Panc1 (cell line): ENCODE measurements around the gene TLE6. TPM values are rescaled to one million over a fixed set of nuclear protein-coding genes. Genes with fewer than 3 reads are reported as not detected.
A peak's percentile ranks its signal among the peaks of the same experiment; 100 is the strongest.

Experiments
- ATAC-seq: fragments of 200-7000 bp; cut with Tn5 transposase; 2 replicates; pipeline ENCODE4 v1.9.1; 2020; ENCODE audit warnings: mild to moderate bottlenecking, moderate library complexity
- BruUV-seq: library from RNA; stranded (reverse); fragments of 400-500 nt; replicated peaks from 2 replicates; lab custom pipeline; 2021; lab: Mats Ljungman, UMichigan
- CTCF ChIA-PET: fragments of 300-600 bp; sonication (Branson Sonifier 250); formaldehyde crosslinking; loops from one replicate; lab custom pipeline; 2022; ENCODE audit warnings: antibody characterized with exemption; lab: Charles Lee
- POLR2A ChIA-PET: fragments of 300-600 bp; sonication (Branson Sonifier 250); formaldehyde crosslinking; loops from one replicate; lab custom pipeline; 2022; ENCODE audit warnings: antibody characterized with exemption; lab: Charles Lee
- DNase-seq: peaks from one replicate; pipeline ENCODE4 v3.0.0-alpha.2; 2010; ENCODE audit warnings: low read depth, low spot score
- H3K27ac ChIP-seq: 2 replicates; pipeline ENCODE4 v1.5.1; 2011; ENCODE audit warnings: mild to moderate bottlenecking, low read length, inconsistent platforms
- H3K27me3 ChIP-seq: fragments of 200-500 bp; sonication (Bioruptor generic); 2 replicates; pipeline ENCODE4 v1.6.0; 2014; ENCODE audit warnings: low read length, inconsistent platforms; ENCODE audit not compliant: control insufficient read depth, insufficient read depth
- H3K36me3 ChIP-seq: fragments of 200-500 bp; sonication (Bioruptor generic); 2 replicates; pipeline ENCODE4 v1.5.1; 2014; ENCODE audit warnings: inconsistent platforms, mild to moderate bottlenecking, low read length, moderate library complexity; ENCODE audit not compliant: control insufficient read depth, insufficient read depth
- H3K4me1 ChIP-seq: 2 replicates; pipeline ENCODE4 v1.5.1; 2011; ENCODE audit warnings: inconsistent platforms, mild to moderate bottlenecking, low read length, moderate library complexity; ENCODE audit not compliant: control insufficient read depth, insufficient read depth
- H3K4me3 ChIP-seq, 2 experiments: 2 replicates each; pipeline ENCODE4 v1.5.1; 2011 to 2012; ENCODE audit warnings: low read depth in 2 of 2, low read length in 2 of 2, mild to moderate bottlenecking in 2 of 2, inconsistent platforms in 1 of 2, moderate library complexity in 1 of 2
- H3K9me3 ChIP-seq: fragments of 200-500 bp; sonication (Bioruptor generic); 2 replicates; pipeline ENCODE4 v1.5.1; 2014; ENCODE audit warnings: low read depth, mild to moderate bottlenecking, inconsistent platforms, low read length, moderate library complexity; ENCODE audit not compliant: control insufficient read depth, insufficient read depth
- POLR2AphosphoS5 ChIP-seq: IDR thresholded peaks from 2 replicates; pipeline ENCODE4 v1.6.1; 2012; ENCODE audit warnings: mild to moderate bottlenecking, low read depth, low read length, moderate library complexity
- SIN3A ChIP-seq: IDR thresholded peaks from 2 replicates; pipeline ENCODE4 v1.6.1; 2012; ENCODE audit warnings: low read depth, mild to moderate bottlenecking, low read length, moderate library complexity, borderline replicate concordance; ENCODE audit not compliant: insufficient read depth
- TCF7L2 ChIP-seq: IDR thresholded peaks from 2 replicates; pipeline ENCODE4 v1.6.1; 2011; ENCODE audit warnings: mild to moderate bottlenecking, low read depth, low read length, inconsistent platforms
- in situ Hi-C: cut with HindIII; loops from 2 replicates; pipeline ENCODE4 v1.10.0; 2016; ENCODE audit warnings: low sequenced_read_pairs, low pct_unique_long_range_greater_than_20kb
- intact Hi-C: fragments of 100-400 bp; cut with micrococcal nuclease; formaldehyde crosslinking; loops from one replicate; pipeline ENCODE4 v1.10.0; 2022; ENCODE audit not compliant: unreplicated experiment
- total RNA-seq: library from RNA; stranded (reverse); gene quantifications from one replicate; pipeline ENCODE4 v1.2.1, GENCODE V29; 2021; ENCODE audit not compliant: unreplicated experiment
- TF ChIP-seq, protein P1 (sequence below): fragments of 450-650 bp; IDR thresholded peaks from 2 replicates; pipeline ENCODE4 v1.5.1; 2017; ENCODE audit warnings: mild to moderate bottlenecking
- TF ChIP-seq, protein P2 (sequence below), 2 experiments: IDR thresholded peaks; 2 replicates each; pipeline ENCODE4 v1.6.1; 2011 to 2012; ENCODE audit warnings: low read depth in 2 of 2, control low read depth in 1 of 2, low read length in 1 of 2, mild to moderate bottlenecking in 1 of 2, moderate library complexity in 1 of 2; ENCODE audit not compliant: insufficient read depth in 1 of 2

The TLE6 gene
- total RNA-seq, 1 experiment from 2014 or later: 4.0 TPM

DNA sequence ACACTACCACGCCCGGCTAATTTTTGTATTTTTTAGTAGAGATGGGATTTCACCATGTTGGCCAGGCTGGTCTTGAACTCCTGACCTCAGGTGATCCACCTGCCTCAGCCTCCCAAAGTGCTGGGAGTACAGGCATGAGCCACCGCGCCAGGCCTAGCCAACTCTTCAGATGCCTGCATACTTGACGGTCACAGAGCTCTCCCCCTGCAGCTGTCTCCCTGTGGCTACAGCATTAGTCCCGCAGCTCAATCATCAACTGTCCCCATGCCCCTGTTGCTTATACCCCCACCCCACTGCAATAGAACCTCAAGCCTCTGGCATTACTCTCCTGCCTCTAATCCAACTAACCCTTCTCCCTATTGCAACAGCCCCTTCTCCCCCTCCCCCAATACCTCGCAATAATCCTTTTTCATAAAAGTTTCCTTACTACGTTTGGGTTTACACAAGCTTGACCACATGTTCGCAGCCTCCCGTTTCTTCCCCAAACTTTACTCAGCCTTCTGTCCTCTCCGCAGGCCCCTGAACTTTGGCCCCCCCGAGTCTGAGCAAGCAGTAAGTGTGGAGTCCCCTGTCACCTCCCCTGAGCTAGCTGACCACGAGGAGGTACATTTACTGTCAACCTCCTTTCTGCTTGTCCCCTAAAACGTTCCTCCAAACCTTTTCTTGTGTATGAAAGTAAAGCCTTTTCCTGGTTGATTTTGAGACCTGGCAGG is 34.3 kb upstream of the TLE6 start:
- ChIA-PET CTCF (interaction anchor here (0.6 kb wide), 2 partner anchors 57 to 93 kb away, joined by 3 to 5 read pairs; no protein-coding TSS in a partner anchor), POLR2A (no interaction called here)
- no peak for ATAC-seq
- no TSS peak for BruUV-seq
- no peaks in the 10 kb centered on the region; the same call in 1 of the 2 replicates for H3K4me1 ChIP-seq
- peaks cover 3% of the 10 kb centered on the region; the same call in 1 of the 2 replicates for H3K36me3 ChIP-seq
- in situ Hi-C loops (no loop called here), intact Hi-C loops (no loop called here)
- no peaks in the 10 kb centered on the region for H3K27me3 ChIP-seq
- H3K9me3 ChIP-seq: 0 out of 2 replicates have a peak, but pooled peaks cover 3% of the 10 kb centered on the region
- no peak for DNase-seq
- H3K27ac ChIP-seq: peak overlapping the region; percentile 57; the same call in 1 of the 2 replicates
- H3K4me3 ChIP-seq: peak overlapping the region; percentile 35 to 88
- TF ChIP-seq SIN3A (no peak), POLR2AphosphoS5 (no peak), TCF7L2 (no peak)
- TF ChIP-seq, protein P1, sequence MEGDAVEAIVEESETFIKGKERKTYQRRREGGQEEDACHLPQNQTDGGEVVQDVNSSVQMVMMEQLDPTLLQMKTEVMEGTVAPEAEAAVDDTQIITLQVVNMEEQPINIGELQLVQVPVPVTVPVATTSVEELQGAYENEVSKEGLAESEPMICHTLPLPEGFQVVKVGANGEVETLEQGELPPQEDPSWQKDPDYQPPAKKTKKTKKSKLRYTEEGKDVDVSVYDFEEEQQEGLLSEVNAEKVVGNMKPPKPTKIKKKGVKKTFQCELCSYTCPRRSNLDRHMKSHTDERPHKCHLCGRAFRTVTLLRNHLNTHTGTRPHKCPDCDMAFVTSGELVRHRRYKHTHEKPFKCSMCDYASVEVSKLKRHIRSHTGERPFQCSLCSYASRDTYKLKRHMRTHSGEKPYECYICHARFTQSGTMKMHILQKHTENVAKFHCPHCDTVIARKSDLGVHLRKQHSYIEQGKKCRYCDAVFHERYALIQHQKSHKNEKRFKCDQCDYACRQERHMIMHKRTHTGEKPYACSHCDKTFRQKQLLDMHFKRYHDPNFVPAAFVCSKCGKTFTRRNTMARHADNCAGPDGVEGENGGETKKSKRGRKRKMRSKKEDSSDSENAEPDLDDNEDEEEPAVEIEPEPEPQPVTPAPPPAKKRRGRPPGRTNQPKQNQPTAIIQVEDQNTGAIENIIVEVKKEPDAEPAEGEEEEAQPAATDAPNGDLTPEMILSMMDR: no peak
- TF ChIP-seq, protein P2, sequence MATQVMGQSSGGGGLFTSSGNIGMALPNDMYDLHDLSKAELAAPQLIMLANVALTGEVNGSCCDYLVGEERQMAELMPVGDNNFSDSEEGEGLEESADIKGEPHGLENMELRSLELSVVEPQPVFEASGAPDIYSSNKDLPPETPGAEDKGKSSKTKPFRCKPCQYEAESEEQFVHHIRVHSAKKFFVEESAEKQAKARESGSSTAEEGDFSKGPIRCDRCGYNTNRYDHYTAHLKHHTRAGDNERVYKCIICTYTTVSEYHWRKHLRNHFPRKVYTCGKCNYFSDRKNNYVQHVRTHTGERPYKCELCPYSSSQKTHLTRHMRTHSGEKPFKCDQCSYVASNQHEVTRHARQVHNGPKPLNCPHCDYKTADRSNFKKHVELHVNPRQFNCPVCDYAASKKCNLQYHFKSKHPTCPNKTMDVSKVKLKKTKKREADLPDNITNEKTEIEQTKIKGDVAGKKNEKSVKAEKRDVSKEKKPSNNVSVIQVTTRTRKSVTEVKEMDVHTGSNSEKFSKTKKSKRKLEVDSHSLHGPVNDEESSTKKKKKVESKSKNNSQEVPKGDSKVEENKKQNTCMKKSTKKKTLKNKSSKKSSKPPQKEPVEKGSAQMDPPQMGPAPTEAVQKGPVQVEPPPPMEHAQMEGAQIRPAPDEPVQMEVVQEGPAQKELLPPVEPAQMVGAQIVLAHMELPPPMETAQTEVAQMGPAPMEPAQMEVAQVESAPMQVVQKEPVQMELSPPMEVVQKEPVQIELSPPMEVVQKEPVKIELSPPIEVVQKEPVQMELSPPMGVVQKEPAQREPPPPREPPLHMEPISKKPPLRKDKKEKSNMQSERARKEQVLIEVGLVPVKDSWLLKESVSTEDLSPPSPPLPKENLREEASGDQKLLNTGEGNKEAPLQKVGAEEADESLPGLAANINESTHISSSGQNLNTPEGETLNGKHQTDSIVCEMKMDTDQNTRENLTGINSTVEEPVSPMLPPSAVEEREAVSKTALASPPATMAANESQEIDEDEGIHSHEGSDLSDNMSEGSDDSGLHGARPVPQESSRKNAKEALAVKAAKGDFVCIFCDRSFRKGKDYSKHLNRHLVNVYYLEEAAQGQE (IDR thresholded peaks at IDR 0.05; ENCODE audit: insufficient read depth in 1 of 2, low read depth in 2 of 2, low read length in 1 of 2): no peak

DNA sequence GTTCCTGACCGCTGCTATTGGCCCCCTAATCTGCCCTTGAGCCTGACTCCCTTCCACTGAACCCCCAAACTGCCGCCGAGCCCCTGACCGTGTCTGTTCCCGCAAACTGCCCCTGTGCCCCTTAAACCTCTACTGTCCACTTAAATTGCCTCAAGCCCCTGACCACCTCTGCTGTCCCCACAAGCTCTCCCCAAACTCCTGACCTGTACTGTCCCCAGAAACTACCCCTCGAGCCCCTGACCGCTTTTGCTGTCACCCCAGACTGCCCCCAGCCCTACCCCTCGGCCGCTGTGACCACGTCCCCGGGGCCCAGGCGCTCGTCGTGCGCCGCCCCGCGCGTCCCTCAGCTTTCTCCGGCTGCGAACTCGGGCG is 33.0 kb upstream of the TLE6 start:
- no peaks in the 10 kb centered on the region for H3K27me3 ChIP-seq
- POLR2A ChIA-PET: no interaction called here
- no TSS peak for BruUV-seq
- ATAC-seq (peak; percentile 35), DNase-seq (no peak)
- no peaks in the 10 kb centered on the region for H3K9me3 ChIP-seq
- peaks cover 3% of the 10 kb centered on the region; the same call in 1 of the 2 replicates for H3K36me3 ChIP-seq
- peaks cover 2% of the 10 kb centered on the region; the same call in 1 of the 2 replicates for H3K4me1 ChIP-seq
- intact Hi-C loops (no loop called here), in situ Hi-C loops (no loop called here)
- CTCF ChIA-PET: no interaction called here
- peak overlapping the region; percentile 73 for H3K27ac ChIP-seq
- TF ChIP-seq, protein P1: no peak
- TF ChIP-seq, protein P2 (IDR thresholded peaks at IDR 0.05; ENCODE audit: insufficient read depth in 1 of 2, low read depth in 2 of 2, low read length in 1 of 2): no peak
- TF ChIP-seq POLR2AphosphoS5 (no peak), SIN3A (no peak)
- H3K4me3 ChIP-seq: peak overlapping the region; percentile 73 to 88
